Activated naive CD4-positive, alpha-beta T cell treated with anti-CD3 and anti-CD28 coated beads, Interleukin-2, amount 10 ng/mL, durations not matched to agents 7 days and 5 days (primary cell): Measurements from ENCODE around the gene ZNF662.

ENCODE experiments used
- CTCF ChIA-PET: fragments of 350-600 bp; sonication (Branson Sonifier 250); formaldehyde crosslinking; loops from one replicate; lab custom pipeline; 2021; ENCODE audit warnings: antibody characterized with exemption; lab: Charles Lee
- DNase-seq: peaks from one replicate; pipeline ENCODE4 v3.0.0-alpha.2; 2020
- H3K27ac Mint-ChIP-seq: one replicate; pipeline ENCODE4 v1.8.0; 2021; ENCODE audit warnings: mild to moderate bottlenecking, moderate library complexity, mixed read lengths
- H3K27me3 Mint-ChIP-seq: one replicate; pipeline ENCODE4 v1.8.0; 2021; ENCODE audit warnings: mild to moderate bottlenecking, mixed read lengths
- H3K36me3 Mint-ChIP-seq: one replicate; pipeline ENCODE4 v1.8.0; 2021; ENCODE audit warnings: mixed read lengths
- H3K4me1 Mint-ChIP-seq: one replicate; pipeline ENCODE4 v1.8.0; 2021; ENCODE audit warnings: mixed read lengths
- H3K4me3 Mint-ChIP-seq: one replicate; pipeline ENCODE4 v1.8.0; 2021; ENCODE audit warnings: mild to moderate bottlenecking, moderate library complexity, mixed read lengths
- H3K9me3 Mint-ChIP-seq: one replicate; pipeline ENCODE4 v1.8.0; 2021; ENCODE audit warnings: mixed read lengths

Gene ZNF662

DNA sequence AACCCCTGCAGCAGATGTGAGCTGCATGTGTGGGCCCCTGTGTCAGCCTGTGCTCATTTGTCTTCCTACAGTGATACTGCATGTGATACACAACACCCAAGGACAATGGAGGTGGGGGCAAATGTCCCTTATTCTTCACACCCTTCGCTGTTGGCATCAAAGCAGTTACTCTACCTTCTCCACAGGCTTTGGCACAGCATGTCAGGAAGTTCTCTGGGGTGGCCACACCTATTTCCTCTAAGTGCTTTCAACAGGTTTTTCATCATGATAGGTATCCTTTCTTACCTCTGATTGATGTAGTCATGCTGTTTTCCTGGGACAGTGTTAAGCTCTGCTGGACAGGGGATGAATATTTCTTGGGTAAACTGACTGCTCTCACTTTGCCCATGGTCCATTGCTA is 29.5 kb downstream of the ZNF662 start:
- Mint-ChIP-seq H3K36me3 (peaks cover 8% of the 10 kb centered on the region), H3K27ac (no peak overlapping the region), H3K4me3 (no peak overlapping the region), H3K9me3 (peaks cover 14% of the 10 kb centered on the region), H3K4me1 (peaks cover 29% of the 10 kb centered on the region), H3K27me3 (no peaks in the 10 kb centered on the region)
- CTCF ChIA-PET: no interaction called here
- DNase-seq: peak; percentile 36

DNA sequence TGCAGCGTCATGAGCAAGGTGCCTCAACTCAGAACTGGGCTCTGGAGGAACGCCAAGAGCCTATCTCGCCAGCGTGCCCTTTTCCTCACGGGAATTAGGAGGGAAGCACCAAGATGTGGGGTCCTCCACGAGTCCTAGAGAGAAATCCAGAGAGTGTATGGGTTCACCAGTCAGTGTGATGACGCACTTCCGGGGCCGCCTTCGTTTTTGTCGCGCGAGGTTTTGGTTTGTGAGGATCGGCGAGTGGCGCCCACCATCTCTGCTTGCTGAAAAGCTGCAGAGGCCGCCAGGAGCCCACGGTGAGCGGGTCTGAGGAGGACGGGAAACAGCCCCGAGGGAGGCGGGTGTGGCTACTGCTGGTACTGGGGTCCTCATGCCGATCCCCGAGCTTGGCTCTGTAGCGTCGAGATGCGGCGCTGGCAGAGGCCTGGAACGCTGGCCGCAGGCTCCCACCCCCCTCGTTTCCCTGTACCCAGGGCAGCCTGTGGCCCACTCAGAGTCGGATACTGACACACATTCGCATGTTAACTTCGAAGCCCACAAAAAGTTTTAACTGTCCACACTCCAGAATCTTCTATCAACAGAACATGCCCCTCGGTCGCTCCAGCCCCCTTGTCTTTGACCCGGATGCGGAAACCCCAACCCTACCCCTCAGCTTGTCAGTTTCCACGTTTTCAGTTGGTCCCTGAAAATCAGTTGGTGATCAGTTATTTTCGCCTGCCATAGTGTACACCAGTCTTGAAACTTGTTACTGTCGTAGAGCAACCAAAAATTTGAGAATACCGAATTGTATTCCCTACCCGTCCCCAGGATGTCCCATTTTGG is 30.4 kb downstream of the ZNF662 start:
- CTCF ChIA-PET: no interaction called here
- Mint-ChIP-seq H3K9me3 (peaks cover 14% of the 10 kb centered on the region), H3K4me3 (no peak overlapping the region), H3K36me3 (peaks cover 8% of the 10 kb centered on the region), H3K27me3 (no peaks in the 10 kb centered on the region), H3K4me1 (peaks cover 29% of the 10 kb centered on the region), H3K27ac (no peak overlapping the region)
- peak; percentile 22 for DNase-seq

DNA sequence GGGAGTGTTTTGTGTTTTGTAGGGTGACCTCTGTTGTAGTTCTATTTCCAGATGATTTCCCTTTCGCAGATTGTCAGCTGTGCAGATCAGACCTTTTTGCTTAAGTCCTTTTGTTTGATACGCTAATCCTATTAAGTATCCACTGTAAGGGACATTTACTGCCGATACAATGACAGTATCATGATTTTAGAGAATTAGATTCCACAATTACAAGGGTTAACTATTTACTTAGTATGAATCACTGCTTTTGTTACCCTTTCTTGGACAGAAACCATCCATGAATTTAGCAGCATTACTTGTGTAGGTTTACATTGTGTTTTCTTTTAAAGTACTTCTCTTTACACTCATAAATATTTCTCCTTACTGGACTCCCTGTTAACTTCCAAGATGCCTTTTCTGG is 31.4 kb downstream of the ZNF662 start:
- Mint-ChIP-seq H3K4me1 (peaks cover 29% of the 10 kb centered on the region), H3K9me3 (peaks cover 14% of the 10 kb centered on the region), H3K27ac (no peak overlapping the region), H3K4me3 (no peak overlapping the region), H3K27me3 (no peaks in the 10 kb centered on the region), H3K36me3 (peaks cover 8% of the 10 kb centered on the region)
- no peak for DNase-seq
- CTCF ChIA-PET: no interaction called here

DNA sequence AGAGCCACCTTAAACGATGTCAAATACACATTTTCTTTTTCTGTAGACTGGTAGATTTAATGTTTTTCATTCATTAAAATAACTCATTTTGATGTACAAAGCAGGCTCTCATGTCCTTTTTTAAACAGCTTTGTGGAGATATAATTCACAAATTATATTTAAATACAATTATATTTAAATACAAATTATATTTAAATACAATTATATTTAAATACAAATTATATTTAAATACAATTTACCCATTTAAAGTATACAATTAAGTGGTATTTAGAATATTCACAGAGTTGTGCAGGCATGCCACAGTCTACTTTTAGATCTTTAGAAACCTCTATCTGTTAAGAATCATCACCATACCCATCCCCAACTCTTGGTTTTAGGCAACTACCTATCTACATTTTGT is 36.8 kb downstream of the ZNF662 start:
- Mint-ChIP-seq H3K4me3 (no peak overlapping the region), H3K9me3 (no peaks in the 10 kb centered on the region), H3K27ac (no peak overlapping the region), H3K27me3 (no peaks in the 10 kb centered on the region), H3K36me3 (no peaks in the 10 kb centered on the region), H3K4me1 (no peaks in the 10 kb centered on the region)
- CTCF ChIA-PET: no interaction called here
- no peak for DNase-seq

DNA sequence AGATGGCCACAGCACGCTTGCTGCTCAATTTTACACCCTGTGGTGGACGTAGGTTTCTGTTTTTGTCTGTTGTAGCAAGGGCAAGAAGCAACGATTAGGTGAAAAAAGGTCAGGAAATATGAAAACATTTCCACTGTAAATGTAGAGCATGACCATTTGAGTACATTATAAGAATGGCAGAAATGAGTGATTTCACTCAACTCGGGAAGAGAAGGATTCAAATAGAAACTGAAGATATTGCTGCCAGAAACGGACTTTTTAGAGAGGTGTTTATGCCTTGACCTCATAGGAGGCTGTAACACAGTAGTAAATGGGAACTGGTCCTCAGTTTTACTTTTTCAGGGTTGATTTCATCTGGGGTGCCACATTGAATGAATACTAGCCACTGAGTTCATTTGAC is 40.1 kb downstream of the ZNF662 start:
- no peak overlapping the region for H3K4me3 Mint-ChIP-seq
- no peak for DNase-seq
- CTCF ChIA-PET: no interaction called here
- H3K27me3 Mint-ChIP-seq: no peaks in the 10 kb centered on the region
- no peaks in the 10 kb centered on the region for H3K4me1 Mint-ChIP-seq
- no peak overlapping the region for H3K27ac Mint-ChIP-seq
- H3K9me3 Mint-ChIP-seq: no peaks in the 10 kb centered on the region
- no peaks in the 10 kb centered on the region for H3K36me3 Mint-ChIP-seq

DNA sequence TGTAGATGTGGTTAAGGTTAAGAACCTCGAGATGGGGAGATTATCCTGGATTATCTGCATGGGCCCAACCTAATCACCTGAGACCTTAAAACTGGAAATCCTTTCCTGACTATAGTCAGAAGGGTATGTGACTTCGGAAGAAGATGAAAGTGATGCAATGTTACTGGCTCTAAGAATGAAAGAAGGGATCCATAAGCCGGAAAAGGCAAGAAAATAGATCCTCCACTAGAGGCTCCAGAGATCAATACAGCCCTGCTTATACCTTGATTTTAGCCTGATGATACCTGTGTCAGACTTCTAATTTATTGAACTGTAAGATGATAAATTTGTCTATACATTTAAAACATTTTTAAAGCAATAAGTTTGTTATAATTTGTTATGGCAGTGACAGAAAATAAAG is 51.6 kb downstream of the ZNF662 start:
- H3K9me3 Mint-ChIP-seq: no peaks in the 10 kb centered on the region
- CTCF ChIA-PET: interaction anchor here (1.0 kb wide), 1 partner anchor 545 kb away, joined by 3 read pairs; no protein-coding TSS in a partner anchor
- DNase-seq: no peak
- peaks cover 4% of the 10 kb centered on the region for H3K27me3 Mint-ChIP-seq
- H3K4me3 Mint-ChIP-seq: no peak overlapping the region
- no peaks in the 10 kb centered on the region for H3K36me3 Mint-ChIP-seq
- no peak overlapping the region for H3K27ac Mint-ChIP-seq
- no peaks in the 10 kb centered on the region for H3K4me1 Mint-ChIP-seq

- H3K27me3 Mint-ChIP-seq: peaks cover 4% of the 10 kb centered on the region
- H3K27ac Mint-ChIP-seq: no peak overlapping the region
- no peaks in the 10 kb centered on the region for H3K9me3 Mint-ChIP-seq
- peaks cover 7% of the 10 kb centered on the region for H3K4me1 Mint-ChIP-seq
- CTCF ChIA-PET: interaction anchor here (1.3 to 2.7 kb wide), 4 partner anchors 79 to 129 kb away, joined by 3 to 17 read pairs (median 8); no protein-coding TSS in a partner anchor
- H3K4me3 Mint-ChIP-seq: no peak overlapping the region
- H3K36me3 Mint-ChIP-seq: no peaks in the 10 kb centered on the region
- DNase-seq: no peak
Measured at GRCh38 chr3:42960282-42960681, 54.3 kb downstream of the ZNF662 start.

GRCh38 chr3:42960786-42961185 is 54.8 kb downstream of the ZNF662 start:
- Mint-ChIP-seq H3K4me1 (peaks cover 7% of the 10 kb centered on the region), H3K4me3 (no peak overlapping the region), H3K9me3 (no peaks in the 10 kb centered on the region), H3K27ac (no peak overlapping the region), H3K27me3 (peaks cover 4% of the 10 kb centered on the region), H3K36me3 (no peaks in the 10 kb centered on the region)
- DNase-seq: no peak
- CTCF ChIA-PET: interaction anchor here (1.3 to 2.7 kb wide), 8 partner anchors 79 to 417 kb away, joined by 3 to 17 read pairs (median 6); no protein-coding TSS in a partner anchor

- Mint-ChIP-seq H3K4me3 (no peak overlapping the region), H3K27me3 (peaks cover 4% of the 10 kb centered on the region), H3K36me3 (no peaks in the 10 kb centered on the region), H3K27ac (no peak overlapping the region), H3K9me3 (no peaks in the 10 kb centered on the region), H3K4me1 (peaks cover 7% of the 10 kb centered on the region)
- peak; percentile 33 for DNase-seq
- CTCF ChIA-PET: interaction anchor here (0.6 to 2.7 kb wide), 25 partner anchors 41 to 677 kb away, joined by 3 to 17 read pairs (median 4); no protein-coding TSS in a partner anchor
Measured at GRCh38 chr3:42961633-42962032, 55.7 kb downstream of the ZNF662 start.

- H3K27ac Mint-ChIP-seq: no peak overlapping the region
- peaks cover 7% of the 10 kb centered on the region for H3K4me1 Mint-ChIP-seq
- CTCF ChIA-PET: interaction anchor here (2.2 kb wide), 1 partner anchor 541 kb away, joined by 13 read pairs; no protein-coding TSS in a partner anchor
- no peaks in the 10 kb centered on the region for H3K36me3 Mint-ChIP-seq
- DNase-seq: no peak
- peaks cover 4% of the 10 kb centered on the region for H3K27me3 Mint-ChIP-seq
- no peak overlapping the region for H3K4me3 Mint-ChIP-seq
- H3K9me3 Mint-ChIP-seq: no peaks in the 10 kb centered on the region
Measured at GRCh38 chr3:42963269-42963668, 57.3 kb downstream of the ZNF662 start.

GRCh38 chr3:42964266-42964665 is 58.3 kb downstream of the ZNF662 start:
- Mint-ChIP-seq H3K4me3 (no peak overlapping the region), H3K36me3 (no peaks in the 10 kb centered on the region), H3K4me1 (peaks cover 7% of the 10 kb centered on the region), H3K27me3 (no peaks in the 10 kb centered on the region), H3K27ac (no peak overlapping the region), H3K9me3 (no peaks in the 10 kb centered on the region)
- CTCF ChIA-PET: interaction anchor here (1.0 to 1.9 kb wide), 4 partner anchors 107 to 539 kb away, joined by 3 to 5 read pairs (median 4); no protein-coding TSS in a partner anchor
- DNase-seq: no peak
